Progenitor cell of endocrine pancreas (in vitro differentiated cells): ENCODE results near the gene GTF2F1. TPM values are rescaled to one million over a fixed set of nuclear protein-coding genes. Genes with fewer than 3 reads are reported as not detected.

Source experiments
- DNase-seq: peaks from one replicate; pipeline ENCODE4 v3.0.0; 2021; ENCODE audit warnings: low spot score; ENCODE audit not compliant: unreplicated experiment
- H3K27ac Mint-ChIP-seq: 2 replicates; pipeline ENCODE4 v1.8.0; 2021; ENCODE audit warnings: mild to moderate bottlenecking, moderate library complexity, mixed read lengths
- H3K27me3 Mint-ChIP-seq: 2 replicates; pipeline ENCODE4 v1.8.0; 2021; ENCODE audit warnings: mixed read lengths
- H3K36me3 Mint-ChIP-seq: 2 replicates; pipeline ENCODE4 v1.8.0; 2022; ENCODE audit warnings: mixed read lengths; ENCODE audit not compliant: insufficient read depth
- H3K4me1 Mint-ChIP-seq: 2 replicates; pipeline ENCODE4 v1.8.0; 2021; ENCODE audit warnings: low read depth, mixed read lengths
- H3K4me3 Mint-ChIP-seq: 2 replicates; pipeline ENCODE4 v1.8.0; 2021; ENCODE audit warnings: low read depth, mild to moderate bottlenecking, moderate library complexity, mixed read lengths
- H3K9me3 Mint-ChIP-seq: 2 replicates; pipeline ENCODE4 v1.8.0; 2021; ENCODE audit warnings: low read depth, mixed read lengths
- CTCF ChIP-seq: fragments of 200-600 bp; sonication (generic); IDR thresholded peaks from one replicate; pipeline ENCODE4 v1.5.0; 2021; ENCODE audit warnings: antibody characterized with exemption, mild to moderate bottlenecking; ENCODE audit not compliant: unreplicated experiment
- total RNA-seq: library from RNA; stranded (reverse); gene quantifications from 2 replicates; pipeline ENCODE4 v1.2.1, GENCODE V29; 2021

The GTF2F1 gene
- total RNA-seq, 1 donor from 2014 or later, result 77.8 TPM

GRCh38 chr19:6392221-6393073 is 517 bp downstream of the GTF2F1 start:
- no peak for TF ChIP-seq CTCF
- Mint-ChIP-seq H3K4me3 (peak overlapping the region; percentile 90), H3K4me1 (peaks cover 20% of the 10 kb centered on the region), H3K27me3 (no peaks in the 10 kb centered on the region), H3K9me3 (no peaks in the 10 kb centered on the region), H3K27ac (peak overlapping the region; percentile 95), H3K36me3 (peaks cover 8% of the 10 kb centered on the region)
- DNase-seq, result no peak

- TF ChIP-seq CTCF, result no peak
- DNase-seq, result no peak
- no peak overlapping the region for H3K27ac Mint-ChIP-seq
- peaks cover 15% of the 10 kb centered on the region for H3K36me3 Mint-ChIP-seq
- H3K4me3 Mint-ChIP-seq, result no peak overlapping the region
- H3K4me1 Mint-ChIP-seq, result peaks cover 9% of the 10 kb centered on the region
- no peaks in the 10 kb centered on the region for H3K9me3 Mint-ChIP-seq
- no peaks in the 10 kb centered on the region for H3K27me3 Mint-ChIP-seq
Measured at GRCh38 chr19:6387372-6387771, 5.6 kb downstream of the GTF2F1 start.

GRCh38 chr19:6384381-6384780 is 8.6 kb downstream of the GTF2F1 start:
- Mint-ChIP-seq H3K9me3 (no peaks in the 10 kb centered on the region), H3K36me3 (peaks cover 28% of the 10 kb centered on the region), H3K27ac (no peak overlapping the region), H3K4me1 (no peaks in the 10 kb centered on the region), H3K27me3 (no peaks in the 10 kb centered on the region), H3K4me3 (no peak overlapping the region)
- TF ChIP-seq CTCF, result no peak
- no peak for DNase-seq

- no peak for DNase-seq
- Mint-ChIP-seq H3K27me3 (no peaks in the 10 kb centered on the region), H3K9me3 (no peaks in the 10 kb centered on the region), H3K4me1 (no peaks in the 10 kb centered on the region), H3K4me3 (no peak overlapping the region), H3K36me3 (peaks cover 29% of the 10 kb centered on the region), H3K27ac (no peak overlapping the region)
- no peak for TF ChIP-seq CTCF
Measured at GRCh38 chr19:6383188-6383587, 9.8 kb downstream of the GTF2F1 start.

GRCh38 chr19:6381030-6381750 is 11.8 kb downstream of the GTF2F1 start:
- no peak for DNase-seq
- TF ChIP-seq CTCF, result no peak
- H3K27ac Mint-ChIP-seq, result no peak overlapping the region
- no peaks in the 10 kb centered on the region for H3K27me3 Mint-ChIP-seq
- H3K9me3 Mint-ChIP-seq, result no peaks in the 10 kb centered on the region
- H3K36me3 Mint-ChIP-seq, result peaks cover 28% of the 10 kb centered on the region
- no peaks in the 10 kb centered on the region for H3K4me1 Mint-ChIP-seq
- H3K4me3 Mint-ChIP-seq, result no peak overlapping the region
